Activated naive CD8-positive, alpha-beta T cell treated with anti-CD3 and anti-CD28 coated beads, Interleukin-2, amount 50 U/mL, for 16 hours (primary cell): ENCODE results near the gene PHF2.

Experiments used
- DNase-seq: peaks from one replicate; pipeline ENCODE4 v3.0.0-alpha.2; 2020; ENCODE audit warnings: low read depth, low spot score

Gene PHF2

GRCh38 chr9:93678199-93679019 is 102.0 kb downstream of the PHF2 start:
- no peak for DNase-seq

GRCh38 chr9:93679536-93680442 is 103.4 kb downstream of the PHF2 start:
- DNase-seq, result no peak

GRCh38 chr9:93680443-93681268 is 104.3 kb downstream of the PHF2 start:
- no peak for DNase-seq

- DNase-seq, result no peak
Measured at GRCh38 chr9:93681269-93682154, 105.1 kb downstream of the PHF2 start.

GRCh38 chr9:93682155-93682968 is 106.0 kb downstream of the PHF2 start:
- peak; percentile 26 for DNase-seq

DNA sequence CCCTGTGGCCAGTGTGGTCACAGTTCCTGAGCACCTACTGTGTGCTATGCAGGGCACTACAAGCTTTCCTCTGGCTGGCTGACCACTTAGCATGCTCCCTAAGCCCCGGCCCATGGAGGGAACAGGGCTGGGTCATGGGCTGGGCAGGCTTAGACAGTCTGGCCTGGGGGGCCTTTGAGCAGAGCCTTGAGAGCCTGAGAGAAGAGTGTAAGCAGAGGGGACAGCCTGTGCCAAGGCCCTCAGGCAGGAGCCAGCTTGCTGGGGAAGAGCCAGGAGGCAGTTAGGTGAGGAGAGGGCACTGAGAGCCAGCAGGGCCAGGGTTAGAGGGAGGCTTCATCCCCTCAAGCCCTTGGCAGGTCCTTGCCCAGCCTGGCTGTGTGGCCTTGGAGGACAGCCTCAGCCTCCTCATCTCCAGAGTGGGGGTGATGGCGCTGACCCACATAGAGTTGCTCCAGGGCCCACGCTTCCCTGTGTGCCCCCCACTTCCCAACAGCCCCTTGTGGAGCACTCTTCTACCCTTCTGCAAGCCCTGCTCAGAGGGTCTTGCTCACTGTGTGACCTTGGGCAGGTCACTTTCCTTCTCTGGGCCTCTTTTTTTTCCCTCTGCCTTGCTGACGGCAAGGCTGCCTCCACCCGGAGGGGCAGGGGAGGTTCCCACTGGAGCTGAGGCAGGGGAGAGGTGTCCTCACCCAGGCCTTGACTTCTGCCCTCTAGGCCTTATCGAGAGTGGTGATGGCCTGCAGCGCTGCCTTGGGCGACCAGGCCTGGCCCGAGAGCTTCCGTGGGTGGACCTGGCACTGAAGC is 107.1 kb downstream of the PHF2 start:
- DNase-seq, result no peak

DNA sequence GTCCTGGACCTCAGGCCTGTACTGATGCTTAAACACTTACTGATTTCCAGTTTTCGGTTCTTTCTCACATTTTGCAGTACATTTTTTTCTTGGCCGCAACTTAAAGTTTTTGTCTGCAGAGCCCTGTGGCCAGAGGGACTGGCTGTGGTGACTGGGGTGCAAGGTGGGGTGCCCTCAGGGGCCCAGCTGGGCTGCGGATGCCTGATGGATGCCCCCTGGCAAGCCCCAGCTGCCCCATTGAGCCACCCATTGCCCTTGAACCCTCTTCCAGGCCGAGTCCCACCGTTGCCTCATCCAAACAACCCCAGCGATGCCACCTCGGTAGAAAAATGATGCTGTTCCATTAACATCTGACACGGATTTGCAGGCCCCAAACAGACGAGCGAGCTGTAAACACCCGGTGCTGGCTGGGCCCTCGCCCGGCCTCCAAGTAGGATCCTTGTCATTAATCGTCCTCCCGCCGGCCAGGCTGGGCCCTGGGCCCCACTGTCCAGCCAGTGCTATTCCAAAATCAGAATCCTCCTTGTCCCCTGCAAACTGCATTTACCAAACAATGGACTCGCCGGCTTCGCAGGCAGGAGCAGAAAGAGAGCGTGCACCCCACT is 107.9 kb downstream of the PHF2 start:
- DNase-seq, result no peak

DNA sequence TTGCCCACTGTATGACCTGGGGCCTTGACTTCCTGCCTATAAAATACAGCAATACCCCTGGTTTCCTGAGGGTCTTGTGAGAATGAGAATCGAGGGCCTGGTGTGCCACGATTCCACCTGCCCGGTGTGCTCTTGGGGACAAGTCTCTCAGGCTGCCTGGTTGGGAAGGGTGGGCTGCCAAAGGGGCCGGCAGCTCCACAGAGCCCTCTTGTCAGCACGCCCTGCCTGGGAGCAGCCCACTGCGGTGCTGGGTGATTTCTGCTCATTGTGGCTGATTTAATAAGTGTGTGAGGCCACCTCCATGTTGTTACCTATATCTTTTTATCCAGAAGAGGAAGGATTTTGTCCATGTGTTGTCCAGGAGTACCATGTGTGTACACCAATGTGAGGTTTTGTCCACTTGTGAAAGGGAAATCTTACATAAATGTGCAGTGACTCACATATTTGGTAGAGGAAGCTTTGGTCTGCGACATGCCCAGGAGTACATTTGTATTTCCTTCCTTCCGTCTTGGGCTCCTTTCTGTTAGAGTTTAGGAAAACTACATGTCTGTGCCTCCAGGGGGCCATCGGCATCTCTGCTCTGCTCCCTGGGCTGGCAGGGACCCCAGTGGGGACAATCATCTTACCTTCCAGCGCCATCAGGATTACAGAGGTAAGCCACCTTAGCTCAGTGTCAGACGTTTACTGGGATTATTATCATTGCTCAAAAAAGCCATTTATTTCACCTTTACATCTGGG is 108.6 kb downstream of the PHF2 start:
- no peak for DNase-seq

- DNase-seq, result no peak
Measured at GRCh38 chr9:93686127-93686879, 109.9 kb downstream of the PHF2 start.

- no peak for DNase-seq
Measured at GRCh38 chr9:93686880-93687236, 110.5 kb downstream of the PHF2 start.

- DNase-seq, result no peak
Measured at GRCh38 chr9:93690618-93691017, 114.2 kb downstream of the PHF2 start.

DNA sequence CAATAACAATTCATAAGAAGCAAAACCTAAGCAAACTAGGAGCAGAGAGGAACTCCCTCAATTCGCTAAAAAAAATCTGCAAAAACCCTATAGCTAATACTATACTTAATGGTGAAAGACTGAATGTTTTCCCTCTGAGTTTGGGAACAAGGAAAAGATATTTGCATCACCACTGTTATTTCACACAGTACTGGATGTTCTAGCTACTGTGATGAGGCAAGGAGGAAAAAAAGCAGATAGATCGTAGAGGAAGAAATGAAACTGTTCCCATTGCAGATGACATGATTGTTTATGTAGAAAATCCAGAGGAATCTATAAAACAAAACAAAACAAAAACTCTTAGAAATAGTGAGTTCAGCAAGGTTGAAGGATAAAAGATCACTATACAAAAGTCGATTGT is 116.7 kb downstream of the PHF2 start:
- no peak for DNase-seq

DNA sequence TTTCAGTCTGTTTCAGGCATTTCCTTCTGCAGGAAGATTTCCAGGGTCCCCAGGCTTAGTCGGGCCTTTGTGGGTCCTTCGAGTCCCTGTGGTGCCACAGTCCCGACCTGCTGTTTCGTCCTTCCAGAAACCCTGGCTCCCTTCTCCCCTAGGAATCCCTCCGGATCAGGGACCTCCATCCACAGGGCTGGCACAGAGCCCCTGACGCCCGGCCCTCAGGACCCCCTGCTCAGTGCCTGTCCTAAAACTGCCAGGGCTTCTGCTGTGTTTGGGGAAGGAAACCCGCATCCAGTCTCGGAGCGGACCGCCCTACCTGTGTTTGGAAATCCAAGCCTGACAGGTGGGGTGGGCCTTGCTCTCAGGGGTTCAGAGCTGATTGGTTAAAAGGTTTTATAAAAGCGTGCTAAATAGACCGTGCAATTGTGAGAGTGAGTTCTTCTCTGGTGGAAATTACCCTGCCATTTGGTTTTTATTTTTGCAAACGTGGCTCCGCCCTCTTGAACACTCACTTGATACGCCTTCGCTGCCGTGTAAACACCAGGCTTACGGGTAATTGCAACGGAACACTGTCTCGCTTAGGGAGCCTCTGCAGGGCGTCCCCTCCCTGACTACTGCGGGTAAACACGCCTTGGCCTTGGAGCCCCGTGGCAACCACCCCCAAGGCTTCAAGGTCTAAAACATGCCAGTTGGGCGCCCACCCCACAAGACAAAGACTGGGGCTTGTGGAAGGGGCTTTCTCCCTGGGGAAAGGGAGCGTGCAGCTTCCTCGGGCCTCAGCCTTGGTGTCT is 121.2 kb downstream of the PHF2 start:
- no peak for DNase-seq

- DNase-seq, result no peak
Measured at GRCh38 chr9:93698140-93698908, 121.9 kb downstream of the PHF2 start.

GRCh38 chr9:93699650-93700049 is 123.3 kb downstream of the PHF2 start:
- no peak for DNase-seq
